NCI-H226 (cell line): ENCODE measurements around the gene ROBO1.
A peak's percentile ranks its signal among the peaks of the same experiment; 100 is the strongest.
"Not testable (repeated sequence)": the region's sequence is repeated elsewhere in the genome, so short reads cannot be mapped to it uniquely, and the experiment has no call there.

Source experiments
- DNase-seq: peaks from one replicate; pipeline ENCODE4 v3.0.0-alpha.2; 2015

Gene ROBO1

DNA sequence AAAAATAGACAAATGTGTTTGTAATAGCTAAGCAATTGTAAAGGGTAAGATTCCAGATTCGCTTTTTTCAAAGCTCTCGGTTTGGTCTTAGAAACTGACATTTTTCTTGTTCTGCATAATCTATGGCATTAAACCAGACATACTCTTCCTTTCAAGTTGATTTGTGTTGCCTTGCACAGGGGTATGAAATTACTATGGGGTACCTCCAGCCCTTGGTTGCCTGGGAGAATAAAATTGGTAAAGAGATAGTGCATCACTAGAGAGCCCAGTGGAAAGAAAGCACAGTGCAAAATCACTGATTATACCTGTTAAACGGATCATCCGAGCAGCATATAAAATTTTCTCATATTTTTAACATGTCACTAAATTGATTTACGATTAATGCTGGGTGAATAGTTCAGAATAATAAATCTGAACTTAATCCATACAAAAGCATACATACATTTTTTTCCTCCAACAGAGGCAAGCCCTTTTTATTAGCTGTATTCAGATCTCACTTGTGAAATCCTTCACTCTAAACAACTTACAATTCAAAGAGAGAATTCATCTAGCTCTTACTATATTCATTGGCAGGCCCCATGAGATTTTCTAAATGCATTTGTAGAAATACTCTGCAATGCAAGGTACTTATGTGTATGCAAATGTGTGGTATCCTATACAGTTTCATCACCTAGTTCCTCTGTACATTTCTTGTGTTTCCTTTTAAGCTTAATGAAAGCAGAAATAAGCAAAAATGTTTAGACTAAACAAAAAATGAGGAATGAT lies 224.4 kb downstream of the ROBO1 start:
- no peak for DNase-seq

GRCh38 chr3:79534727-79535126 lies 233.1 kb downstream of the ROBO1 start:
- DNase-seq, result no peak

- no peak for DNase-seq
These were observed 236.1 kb downstream of the ROBO1 start for GRCh38 chr3:79531566-79532295.

- peak; percentile 12 for DNase-seq
These were observed 246.5 kb downstream of the ROBO1 start for GRCh38 chr3:79521221-79521848.

DNA sequence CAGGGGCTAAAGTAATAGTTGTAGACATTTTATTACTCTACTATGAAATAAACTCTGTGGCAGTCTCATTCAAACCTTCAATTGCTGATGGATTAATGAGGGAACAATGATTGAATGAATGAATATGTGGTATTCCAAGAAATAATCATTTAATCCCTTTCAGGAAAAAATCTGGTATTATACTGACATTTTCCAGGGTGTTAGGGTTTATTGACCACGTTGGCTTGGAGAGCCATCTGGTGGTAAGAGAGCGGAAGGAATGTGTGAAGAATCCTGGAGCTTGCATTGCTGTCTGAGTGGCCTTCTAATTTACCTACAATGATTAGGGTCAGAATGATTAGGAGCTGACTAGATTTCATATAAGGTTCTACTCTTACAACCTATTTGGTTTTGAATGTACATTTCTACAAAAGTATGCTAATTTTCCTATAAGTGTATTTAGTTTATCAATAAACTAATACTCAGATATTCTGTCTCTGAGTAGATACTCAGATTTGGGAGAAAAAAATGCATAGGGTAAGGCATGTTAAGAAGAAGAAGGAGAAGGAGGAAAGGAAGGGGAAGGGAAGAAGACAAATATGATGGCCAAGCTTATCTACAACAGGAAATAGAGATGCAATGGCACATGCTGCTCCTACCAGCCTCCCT lies 249.9 kb downstream of the ROBO1 start:
- DNase-seq, result no peak

GRCh38 chr3:79516795-79517194 lies 251.0 kb downstream of the ROBO1 start:
- peak; percentile 25 for DNase-seq

GRCh38 chr3:79515072-79515471 lies 252.7 kb downstream of the ROBO1 start:
- peak; percentile 90 for DNase-seq

DNA sequence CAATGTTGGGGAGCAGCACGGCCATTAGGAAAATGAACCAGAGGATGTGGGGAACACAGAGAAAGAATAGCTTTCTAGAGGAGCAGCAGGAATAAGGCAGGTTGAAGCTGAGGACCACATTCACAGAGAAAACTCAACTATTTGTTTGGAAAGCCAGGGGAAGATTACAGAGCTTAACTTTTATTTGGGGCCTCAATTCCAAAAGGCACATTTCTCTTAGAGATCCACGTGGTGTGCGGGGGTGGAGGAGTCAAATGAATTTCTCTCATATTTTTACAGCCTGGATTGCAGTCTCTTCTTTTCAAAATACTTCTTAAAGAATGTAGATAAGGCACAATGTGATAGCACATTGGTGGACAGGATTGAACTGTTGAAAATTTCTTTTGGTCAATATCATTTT lies 253.7 kb downstream of the ROBO1 start:
- peak; percentile 13 for DNase-seq

DNA sequence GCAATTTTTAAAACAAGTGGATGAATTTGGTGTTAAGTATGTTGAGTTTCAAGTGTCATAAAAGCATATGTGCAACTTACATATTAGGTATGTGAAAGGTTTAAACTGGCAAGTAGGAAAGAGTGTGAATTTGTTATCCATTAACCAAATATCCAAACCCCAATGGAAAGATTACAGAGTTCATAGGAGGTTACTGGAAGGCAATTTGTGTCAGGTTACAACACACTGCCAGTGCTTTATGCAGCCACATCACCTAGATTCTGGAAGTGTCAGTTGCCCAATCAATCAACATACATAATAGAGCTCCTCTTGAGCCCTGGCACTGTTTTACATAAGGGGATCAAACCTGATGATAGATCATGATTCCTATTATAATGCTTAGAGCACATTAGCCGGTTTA lies 261.0 kb downstream of the ROBO1 start:
- DNase-seq, result no peak

GRCh38 chr3:79502216-79502681 lies 265.5 kb downstream of the ROBO1 start:
- not testable (repeated sequence) for DNase-seq

GRCh38 chr3:79497447-79498111 lies 270.2 kb downstream of the ROBO1 start:
- no peak for DNase-seq

DNA sequence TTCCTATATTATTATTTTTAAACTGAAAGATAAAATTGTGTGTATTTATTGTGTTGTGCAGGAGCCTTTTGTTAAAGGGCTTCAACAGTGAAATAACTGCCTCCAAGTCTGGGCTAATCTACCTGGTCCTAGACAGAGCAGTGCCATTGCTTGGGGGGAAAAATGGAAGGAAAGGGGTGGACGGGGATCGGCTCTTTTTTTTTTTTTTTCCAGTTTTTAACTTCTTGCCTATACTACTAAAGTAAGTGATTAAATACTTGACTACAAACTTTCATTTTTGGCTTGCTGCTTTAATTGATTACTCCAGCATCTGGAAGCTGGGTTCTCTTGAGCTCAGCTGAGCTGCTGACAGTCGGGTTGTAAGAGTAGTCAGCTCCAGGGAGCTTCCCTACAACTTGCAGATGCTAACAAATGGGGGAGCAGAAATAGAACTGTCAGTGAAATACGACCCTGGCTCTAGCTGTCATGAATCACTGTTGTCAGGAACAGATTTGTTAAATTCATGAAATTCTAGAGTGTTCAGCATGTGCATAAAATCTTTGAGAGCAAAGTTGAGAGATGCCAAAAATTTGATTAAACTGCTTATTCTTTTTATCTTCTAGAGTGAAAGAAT lies 276.7 kb downstream of the ROBO1 start:
- peak; percentile 11 for DNase-seq

DNA sequence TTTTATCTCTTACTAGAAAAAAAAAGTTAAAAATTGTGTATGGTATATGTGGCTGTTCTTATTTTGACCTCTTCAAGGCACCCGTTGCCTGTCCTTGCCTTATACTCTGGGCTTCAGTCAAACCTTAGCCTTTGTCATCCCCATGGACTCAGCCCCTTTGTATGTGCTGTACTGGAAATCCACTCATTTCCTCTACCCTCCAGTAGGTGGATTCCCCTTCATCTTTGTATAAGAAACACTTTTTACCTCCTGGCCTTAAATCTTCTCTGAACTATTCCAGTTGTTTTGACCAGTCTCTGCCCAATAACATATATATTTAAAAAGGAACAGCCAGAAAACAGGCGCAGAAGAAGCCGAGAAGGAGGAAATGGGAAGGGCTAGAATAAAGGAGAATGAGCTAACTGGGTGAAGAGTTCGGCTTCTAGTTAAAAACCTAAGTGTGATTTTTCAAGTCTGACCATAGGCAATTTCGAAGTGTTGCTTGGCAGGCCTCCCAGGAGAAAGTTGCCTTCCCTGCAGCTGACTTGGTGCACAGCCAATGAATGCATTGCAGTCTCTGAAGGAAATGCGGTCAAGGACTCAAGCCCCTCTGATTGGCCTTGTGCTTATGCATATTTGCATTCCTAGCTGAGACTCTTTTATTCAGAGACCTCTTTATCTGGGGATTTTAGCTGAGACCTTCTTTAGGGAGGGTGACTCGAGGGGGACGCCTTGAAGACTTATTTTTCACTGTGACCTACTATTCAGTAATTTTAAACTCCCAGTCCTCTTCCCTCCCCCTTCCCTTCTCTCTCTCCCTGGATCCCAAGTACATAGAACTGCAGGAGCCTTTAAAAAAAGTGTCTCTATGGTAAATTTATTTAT lies 277.4 kb downstream of the ROBO1 start:
- peak; percentile 90 for DNase-seq

GRCh38 chr3:79488407-79488806 lies 279.4 kb downstream of the ROBO1 start:
- no peak for DNase-seq

GRCh38 chr3:79480746-79481145 lies 287.1 kb downstream of the ROBO1 start:
- no peak for DNase-seq

DNA sequence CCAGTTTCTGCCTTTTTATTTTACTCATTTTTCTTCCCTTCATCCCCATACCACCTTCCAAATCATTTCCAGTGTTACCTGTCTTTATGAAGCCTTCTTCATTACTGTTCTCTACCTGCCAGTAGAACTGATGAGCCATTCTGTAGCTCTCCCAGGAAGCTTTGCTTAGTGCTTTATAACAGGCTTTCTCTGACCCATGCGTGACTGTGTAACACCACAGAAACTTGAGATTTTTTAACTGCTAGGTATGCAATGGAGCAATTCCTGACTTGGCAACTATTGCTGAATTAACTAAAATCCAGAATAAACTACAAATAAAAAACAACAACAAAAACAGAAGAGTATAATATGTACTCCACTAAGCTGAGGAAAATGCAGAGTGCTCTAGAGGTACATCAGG lies 289.2 kb downstream of the ROBO1 start:
- DNase-seq, result no peak

DNA sequence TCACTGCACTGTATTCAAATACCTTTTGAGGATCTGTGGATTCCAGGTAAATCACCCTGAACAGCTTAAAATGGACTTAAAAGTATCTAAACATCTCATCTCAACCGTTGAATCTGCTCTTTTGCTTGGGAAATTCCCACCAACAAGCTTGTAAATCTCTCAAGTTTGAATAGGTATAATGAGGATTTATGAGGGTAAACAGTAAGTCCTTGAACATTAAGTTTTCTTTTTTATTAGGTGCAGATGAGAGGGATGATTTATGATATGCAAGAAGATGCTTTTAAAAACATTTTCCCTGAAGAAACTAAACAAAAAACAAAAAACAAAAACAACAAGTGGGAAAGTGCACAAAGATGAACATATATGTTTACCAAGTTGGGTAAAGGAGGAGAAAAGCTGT lies 290.6 kb downstream of the ROBO1 start:
- DNase-seq, result no peak

DNA sequence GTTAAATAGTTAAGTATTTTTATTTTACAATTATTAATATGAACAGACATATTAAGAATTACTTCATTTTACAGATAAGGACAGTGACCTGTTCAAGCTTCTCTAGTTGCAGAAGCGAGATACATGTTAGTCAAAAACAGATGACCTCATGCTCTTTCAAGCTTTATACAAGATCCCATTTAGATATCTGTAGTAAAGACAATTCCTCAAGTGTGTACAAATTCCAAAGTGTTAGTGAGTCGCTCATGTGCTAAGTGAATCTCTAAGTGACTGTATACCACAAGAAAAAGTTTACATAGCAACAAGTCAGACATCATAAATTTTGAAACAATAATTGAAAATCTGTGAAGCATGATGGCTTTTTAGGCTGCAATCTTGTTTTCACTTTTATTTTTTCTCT lies 293.8 kb downstream of the ROBO1 start:
- DNase-seq, result peak; percentile 63

GRCh38 chr3:79467721-79468120 lies 300.1 kb downstream of the ROBO1 start:
- DNase-seq, result peak; percentile 67

GRCh38 chr3:79461129-79461792 lies 306.5 kb downstream of the ROBO1 start:
- DNase-seq, result no peak

- no peak for DNase-seq
These were observed 314.2 kb downstream of the ROBO1 start for GRCh38 chr3:79453600-79453999.
